Measurements from ENCODE around the gene GTSE1.

Gene GTSE1

DNA sequence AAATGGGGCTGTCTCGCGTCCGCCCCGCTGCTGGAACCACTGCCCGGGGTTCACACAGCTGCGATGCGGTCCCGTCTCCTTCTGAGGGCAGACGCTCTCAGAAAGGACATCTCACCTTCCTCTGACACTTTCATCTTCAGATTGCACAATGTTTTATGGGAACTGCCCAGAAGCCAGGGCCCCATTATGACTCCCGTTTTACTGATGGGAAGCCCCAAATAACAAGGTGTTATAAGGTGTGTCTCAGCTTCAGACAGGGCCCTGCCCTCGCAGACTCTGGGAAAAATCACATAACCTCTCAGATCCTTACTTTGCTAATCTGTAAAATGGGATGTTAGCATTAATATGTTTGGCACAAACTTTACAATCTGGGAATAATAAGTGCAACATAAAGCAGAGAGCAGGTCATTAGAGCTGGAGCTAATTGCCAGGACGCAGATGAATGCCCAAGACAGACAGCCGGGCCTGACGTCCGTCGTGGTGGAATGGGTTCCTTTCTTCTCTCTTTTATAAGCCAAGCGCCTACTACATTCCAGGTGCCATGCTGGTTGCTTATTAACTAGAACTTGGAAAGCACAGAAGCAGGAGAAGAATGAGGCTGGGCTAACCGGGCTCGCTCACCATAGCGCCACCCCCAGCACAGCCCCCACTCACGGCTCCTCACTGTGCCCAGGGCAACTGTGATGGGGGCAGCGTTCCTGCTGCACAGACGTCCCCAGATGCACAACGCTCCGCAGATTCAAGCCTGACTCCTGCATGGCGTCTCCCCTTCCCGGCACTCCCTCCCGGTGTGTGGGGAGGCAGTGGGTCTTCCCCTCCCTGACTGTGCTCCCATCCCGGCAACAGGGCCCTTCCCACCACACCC, 82.6 kb downstream of the GTSE1 start:
- no peak for DNase-seq (ENCODE audit: low read depth in 2 of 2)

DNA sequence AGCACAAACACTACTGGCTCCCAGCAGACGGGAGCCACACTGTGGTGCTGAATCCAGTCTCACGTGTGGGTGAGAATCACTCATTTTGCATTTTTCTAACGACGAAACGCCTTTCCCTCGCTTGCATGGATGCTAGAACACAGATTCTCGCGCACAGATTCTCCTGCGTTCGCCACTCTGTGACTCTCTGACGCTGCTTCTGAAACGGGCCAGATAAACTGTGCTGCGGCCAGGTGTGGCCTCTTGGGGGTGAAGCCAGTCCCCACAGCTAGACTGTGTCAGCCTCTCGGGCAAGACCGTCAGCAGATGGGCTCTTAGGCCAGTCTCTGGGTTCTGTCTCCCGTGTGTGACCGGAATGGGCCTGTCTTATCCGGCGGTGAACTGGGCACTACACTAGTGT, 83.4 kb downstream of the GTSE1 start:
- no peak for DNase-seq (ENCODE audit: low read depth in 2 of 2)

Measured in stimulated activated CD8-positive, alpha-beta memory T cell treated with anti-CD3 and anti-CD28 coated beads, Interleukin-15, amount 100 ng/mL, for 4 hours (primary cell).